ENCODE data around the gene FYN. TPM values are rescaled to one million over a fixed set of nuclear protein-coding genes. Genes with fewer than 3 reads are reported as not detected.

The FYN gene
- total and polyA plus RNA-seq, 2 of the 13 experiments (the other 11 are each of a cell fraction or from before 2014, with no cell fraction given): 15.5 to 24.6 TPM

- TF ChIP-seq KIAA2018 (CRISPR knock-in tag; IDR thresholded peaks at IDR 0.05; ENCODE audit: borderline replicate concordance): no peak
- TF ChIP-seq ZNF75D (CRISPR knock-in tag; IDR thresholded peaks at IDR 0.05; ENCODE audit: borderline replicate concordance): no peak
- no peak for TF ChIP-seq GMEB2 (CRISPR knock-in tag; IDR thresholded peaks at IDR 0.05; ENCODE audit: low read depth)
- no peak for TF ChIP-seq SALL1 (CRISPR knock-in tag; IDR thresholded peaks at IDR 0.05)
- TF ChIP-seq ZNF780A (CRISPR knock-in tag; IDR thresholded peaks at IDR 0.05): no peak
- TF ChIP-seq DPF2 (CRISPR knock-in tag; IDR thresholded peaks at IDR 0.05; ENCODE audit: borderline replicate concordance, low read depth): no peak
- TF ChIP-seq LRRFIP1 (CRISPR knock-in tag; conservative IDR thresholded peaks at IDR 0.05): no peak
- TF ChIP-seq HNF4A (CRISPR knock-in tag; IDR thresholded peaks at IDR 0.05): no peak
- no peak for TF ChIP-seq CEBPZ (IDR thresholded peaks at IDR 0.05; ENCODE audit: low read length)
These were observed 149.2 kb downstream of the FYN start (continued) for GRCh38 chr6:111724039-111724438.

Measured in HepG2 (cell line).